Thoracic aorta (tissue), 2 donors: ENCODE results near the gene RBP4. TPM values are rescaled to one million over a fixed set of nuclear protein-coding genes. Genes with fewer than 3 reads are reported as not detected.
A peak's percentile ranks its signal among the peaks of the same experiment; 100 is the strongest.

Source experiments
- ATAC-seq: fragments of 150-250 bp; one replicate; pipeline ENCODE4 v1.8.0; 2017; ENCODE audit warnings: low read depth; ENCODE audit not compliant: insufficient number of reproducible peaks, low FRiP score
- DNase-seq: peaks from one replicate; pipeline ENCODE4 v3.0.0-alpha.2; 2020; ENCODE audit warnings: low spot score
- H3K27ac ChIP-seq, 2 donors: fragments of 200-600 bp; sonication (generic); 1 replicate in 1 of 2; 2 replicates in 1 of 2; pipeline ENCODE4 v1.5.1; 2016; ENCODE audit warnings: mild to moderate bottlenecking in 2 of 2, moderate library complexity in 2 of 2
- H3K27me3 ChIP-seq: fragments of 200-600 bp; sonication (generic); replicated peaks from 2 replicates; pipeline ENCODE4 v1.6.0; 2016; ENCODE audit warnings: mild to moderate bottlenecking; ENCODE audit not compliant: insufficient read depth
- H3K36me3 ChIP-seq: fragments of 200-600 bp; sonication (generic); one replicate; pipeline ENCODE4 v1.5.1; 2016
- H3K4me1 ChIP-seq, 2 donors: fragments of 200-600 bp; sonication (generic); 1 replicate in 1 of 2; 2 replicates in 1 of 2; pipeline versions ENCODE4 v1.5.1 to v1.6.0; 2016; ENCODE audit warnings: low read depth in 2 of 2, mild to moderate bottlenecking in 1 of 2; ENCODE audit not compliant: control insufficient read depth in 1 of 2
- H3K4me3 ChIP-seq: fragments of 200-600 bp; sonication (generic); 2 replicates; pipeline ENCODE4 v1.5.1; 2016; ENCODE audit warnings: mild to moderate bottlenecking
- H3K9me3 ChIP-seq: fragments of 200-600 bp; sonication (generic); 2 replicates; pipeline ENCODE4 v1.5.1; 2016
- CTCF ChIP-seq: fragments of 200-600 bp; sonication (generic); IDR thresholded peaks from one replicate; pipeline ENCODE4 v1.5.1; 2019; ENCODE audit warnings: antibody characterized with exemption
- total RNA-seq, 2 donors: library from RNA; depleted of rRNA; stranded (reverse); fragments of >200 nt; gene quantifications; one replicate each; pipeline versions ENCODE4 v1.1.0 to v1.2.3, GENCODE V29; 2016

The RBP4 gene
- total RNA-seq, 2 donors from 2014 or later: 23.1 to 23.3 TPM

GRCh38 chr10:93600446-93601145, 439 bp downstream of the RBP4 start:
- no peaks in the 10 kb centered on the region for H3K9me3 ChIP-seq
- peak overlapping the region; percentile 70 for H3K4me3 ChIP-seq
- peak; percentile 18 for ATAC-seq
- no peak for DNase-seq
- peaks cover 6 to 11% of the 10 kb centered on the region in 2 donors for H3K4me1 ChIP-seq
- H3K27ac ChIP-seq: no peak overlapping the region
- TF ChIP-seq CTCF: no peak
- H3K27me3 ChIP-seq: no peaks in the 10 kb centered on the region
- H3K36me3 ChIP-seq: no peaks in the 10 kb centered on the region

DNA sequence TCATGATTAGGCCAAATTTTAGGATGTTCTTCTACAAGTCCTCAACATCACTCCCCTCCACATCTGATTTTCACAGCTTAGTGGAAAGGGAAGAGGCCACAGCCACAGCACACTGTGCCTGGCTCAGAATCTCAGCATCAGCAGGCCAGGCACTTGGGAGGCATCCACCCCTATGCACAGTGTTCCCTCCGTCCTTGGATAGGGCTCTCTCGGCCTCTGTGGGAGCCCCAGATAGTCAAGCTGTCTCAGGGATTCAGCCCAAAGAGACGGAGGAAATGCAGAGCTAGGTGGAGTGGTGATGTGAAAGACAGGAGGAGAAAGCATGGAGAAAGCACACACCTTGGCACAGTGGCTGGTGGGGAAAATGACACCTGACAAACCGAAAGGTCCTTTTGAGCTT, 1.3 kb downstream of the RBP4 start:
- TF ChIP-seq CTCF: no peak
- Histone ChIP-seq H3K27ac (no peak overlapping the region), H3K4me1 (peaks cover 6 to 11% of the 10 kb centered on the region in 2 donors), H3K9me3 (no peaks in the 10 kb centered on the region), H3K4me3 (no peak overlapping the region), H3K36me3 (no peaks in the 10 kb centered on the region), H3K27me3 (no peaks in the 10 kb centered on the region)
- no peak for DNase-seq
- ATAC-seq: no peak

- DNase-seq (no peak), ATAC-seq (no peak)
- no peak overlapping the region for H3K4me3 ChIP-seq
- H3K9me3 ChIP-seq: no peaks in the 10 kb centered on the region
- H3K36me3 ChIP-seq: no peaks in the 10 kb centered on the region
- no peaks in the 10 kb centered on the region for H3K27me3 ChIP-seq
- H3K4me1 ChIP-seq: peaks cover 6 to 11% of the 10 kb centered on the region in 2 donors
- H3K27ac ChIP-seq: no peak overlapping the region
- TF ChIP-seq CTCF: no peak
These were observed 1.7 kb downstream of the RBP4 start for GRCh38 chr10:93599335-93599734.

GRCh38 chr10:93598157-93598556, 2.9 kb downstream of the RBP4 start:
- no peak overlapping the region for H3K27ac ChIP-seq
- H3K4me1 ChIP-seq: peaks cover 6 to 11% of the 10 kb centered on the region in 2 donors
- no peak for TF ChIP-seq CTCF
- DNase-seq (no peak), ATAC-seq (no peak)
- H3K9me3 ChIP-seq: no peaks in the 10 kb centered on the region
- H3K27me3 ChIP-seq: no peaks in the 10 kb centered on the region
- H3K4me3 ChIP-seq: no peak overlapping the region
- H3K36me3 ChIP-seq: no peaks in the 10 kb centered on the region

DNA sequence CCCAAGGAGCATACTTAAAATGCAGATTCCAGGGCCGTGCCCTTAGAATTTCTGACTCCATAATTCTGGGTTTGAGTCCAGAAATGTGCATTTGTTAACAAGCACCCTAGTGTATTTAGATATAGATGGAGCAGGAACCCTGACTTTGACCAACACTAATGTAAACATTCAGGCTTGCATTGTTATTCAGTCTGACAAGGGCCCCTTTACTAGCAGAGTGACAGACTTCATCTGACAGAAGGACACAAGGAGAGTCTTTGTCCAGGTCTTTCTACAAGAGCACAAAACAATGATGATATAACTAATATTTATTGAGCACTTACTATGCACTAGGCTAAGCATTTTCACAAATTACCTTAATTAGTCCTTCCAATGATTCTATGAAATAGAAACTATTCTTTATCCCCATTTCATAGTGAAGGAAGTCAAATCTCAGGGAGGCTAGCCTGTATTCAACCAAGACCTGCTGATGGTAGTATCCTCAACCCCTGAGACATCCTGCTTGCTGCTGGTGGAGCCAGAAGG, 3.9 kb downstream of the RBP4 start:
- DNase-seq (no peak), ATAC-seq (no peak)
- no peak for TF ChIP-seq CTCF
- Histone ChIP-seq H3K27me3 (no peaks in the 10 kb centered on the region), H3K9me3 (no peaks in the 10 kb centered on the region), H3K4me3 (no peak overlapping the region), H3K4me1 (peaks cover 6 to 11% of the 10 kb centered on the region in 2 donors), H3K27ac (no peak overlapping the region), H3K36me3 (no peaks in the 10 kb centered on the region)
